GM19025 (cell line): Measurements from ENCODE around the gene ACE.

Source experiments
- ATAC-seq: cut with Tn5 transposase; IDR thresholded peaks from one replicate; pipeline ENCODE4 v1.9.1; 2021; ENCODE audit warnings: mild to moderate bottlenecking, low read depth, moderate library complexity; ENCODE audit not compliant: unreplicated experiment

ACE gene

GRCh38 chr17:63490329-63490728, 13.5 kb downstream of the ACE start:
- ATAC-seq: no peak

- ATAC-seq: no peak
Observed at GRCh38 chr17:63490858-63491400, 14.1 kb downstream of the ACE start.

- ATAC-seq: no peak
Observed at GRCh38 chr17:63491413-63491812, 14.6 kb downstream of the ACE start.

GRCh38 chr17:63491977-63492618, 15.2 kb downstream of the ACE start:
- no peak for ATAC-seq

GRCh38 chr17:63492940-63493339, 16.1 kb downstream of the ACE start:
- no peak for ATAC-seq

- no peak for ATAC-seq
Observed at GRCh38 chr17:63493411-63493810, 16.6 kb downstream of the ACE start.

GRCh38 chr17:63494300-63494928, 17.6 kb downstream of the ACE start:
- ATAC-seq: no peak

- ATAC-seq: no peak
Observed at GRCh38 chr17:63495491-63495890, 18.6 kb downstream of the ACE start.

GRCh38 chr17:63496177-63496576, 19.3 kb downstream of the ACE start:
- ATAC-seq: no peak

GRCh38 chr17:63496663-63497400, 20.0 kb downstream of the ACE start:
- no peak for ATAC-seq

- no peak for ATAC-seq
Observed at GRCh38 chr17:63497708-63498483, 21.0 kb downstream of the ACE start.

GRCh38 chr17:63498626-63499195, 21.9 kb downstream of the ACE start:
- ATAC-seq: no peak

- no peak for ATAC-seq
Observed at GRCh38 chr17:63500543-63501390, 23.9 kb downstream of the ACE start.

GRCh38 chr17:63503341-63503705, 26.5 kb downstream of the ACE start:
- ATAC-seq: no peak

GRCh38 chr17:63504261-63504660, 27.4 kb downstream of the ACE start:
- ATAC-seq: no peak

- ATAC-seq: no peak
Observed at GRCh38 chr17:63505341-63505740, 28.5 kb downstream of the ACE start.

- ATAC-seq: no peak
Observed at GRCh38 chr17:63506627-63507026, 29.8 kb downstream of the ACE start.

GRCh38 chr17:63511331-63511730, 34.5 kb downstream of the ACE start:
- ATAC-seq: no peak

- no peak for ATAC-seq
Observed at GRCh38 chr17:63512388-63512787, 35.5 kb downstream of the ACE start.
